NCI-H748 (cell line): ENCODE data around the gene PHEX.

ENCODE experiments used
- DNase-seq: peaks from one replicate; lab custom pipeline; 2025; ENCODE audit not compliant: unreplicated experiment; lab: John Stamatoyannopoulos, UW

Gene PHEX

DNA sequence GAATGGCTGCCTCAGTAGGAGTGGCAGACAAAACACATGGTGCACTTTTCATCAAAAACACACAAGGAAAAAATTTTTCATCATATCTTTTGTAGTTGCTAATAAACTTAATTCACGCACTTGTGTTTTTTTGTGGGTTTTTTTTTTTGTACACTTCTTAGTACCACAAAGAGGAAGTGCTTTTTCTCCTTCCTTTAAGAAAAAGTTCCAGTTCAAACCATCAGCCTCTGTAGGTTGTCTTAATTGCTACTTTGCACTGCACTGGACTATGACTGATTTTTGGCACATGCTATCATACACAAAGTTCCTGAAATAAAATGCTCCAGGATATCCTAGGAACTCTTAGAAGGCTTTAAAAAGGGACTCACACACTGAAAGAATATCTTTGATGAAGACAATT is at the start of gene PHEX:
Gene PHEX (plus strand): TSS at position 242 of the 400 bp plus-strand sequence. CDS start 681 bp downstream, outside the sequence.
- DNase-seq = no peak

DNA sequence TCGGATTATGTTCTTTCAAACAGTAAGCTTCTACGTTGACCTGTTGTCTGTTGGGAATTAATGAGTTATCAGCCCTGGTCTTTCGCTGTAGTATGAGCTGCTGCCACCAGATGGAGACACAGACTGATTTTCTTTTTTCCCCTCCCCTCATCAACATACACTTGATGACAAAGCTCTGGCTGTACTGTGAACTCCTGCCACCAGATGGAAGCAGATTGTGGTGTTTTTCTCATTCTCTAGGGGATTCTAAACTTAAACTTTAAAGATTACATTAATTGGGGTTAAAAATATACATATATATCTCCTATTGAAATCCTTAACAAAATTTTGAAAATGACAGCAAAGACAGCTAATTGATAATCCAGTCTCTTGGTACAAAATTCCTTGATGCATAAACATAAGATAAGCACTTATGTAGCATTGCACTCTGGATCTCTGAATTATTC is 46.8 kb upstream of the PHEX start:
- peak; percentile 55 for DNase-seq

DNA sequence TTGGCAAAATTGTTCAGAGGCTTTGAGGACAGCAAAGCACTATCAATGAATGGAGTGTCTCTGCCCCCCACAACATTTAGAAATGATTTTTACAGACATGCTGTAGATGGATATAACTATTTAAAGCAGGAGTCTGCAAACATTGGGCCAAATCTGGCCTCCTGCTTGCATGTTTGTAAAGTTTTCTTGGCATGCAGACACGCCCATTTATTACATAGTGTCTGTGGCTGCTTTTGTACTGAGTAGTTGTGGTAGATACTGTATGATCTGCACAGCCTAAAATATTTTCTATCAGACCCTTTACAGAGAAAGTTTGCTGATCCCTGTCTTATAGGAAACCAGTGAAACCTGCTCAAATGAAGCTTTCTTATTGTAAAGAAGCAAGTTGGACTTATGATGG is 45.5 kb upstream of the PHEX start:
- no peak for DNase-seq

DNA sequence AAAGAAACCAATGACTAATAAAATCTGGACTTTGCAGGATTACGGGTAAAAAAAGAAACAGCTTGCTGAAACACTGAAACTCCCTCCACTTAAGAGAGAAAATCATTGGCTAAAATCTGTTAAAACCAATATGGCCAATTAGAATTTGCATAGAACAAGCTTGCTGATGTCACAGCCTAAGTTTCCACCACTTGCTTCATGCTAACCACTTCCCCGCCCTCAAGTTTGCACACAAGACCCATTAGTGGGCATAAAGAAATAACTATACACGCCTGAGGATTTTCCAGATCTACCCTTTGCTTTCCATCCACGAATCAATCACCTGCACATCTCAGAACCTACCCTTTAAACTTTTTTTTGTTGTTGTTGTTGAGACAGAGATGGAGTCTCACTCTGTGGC is 42.7 kb upstream of the PHEX start:
- no peak for DNase-seq

DNA sequence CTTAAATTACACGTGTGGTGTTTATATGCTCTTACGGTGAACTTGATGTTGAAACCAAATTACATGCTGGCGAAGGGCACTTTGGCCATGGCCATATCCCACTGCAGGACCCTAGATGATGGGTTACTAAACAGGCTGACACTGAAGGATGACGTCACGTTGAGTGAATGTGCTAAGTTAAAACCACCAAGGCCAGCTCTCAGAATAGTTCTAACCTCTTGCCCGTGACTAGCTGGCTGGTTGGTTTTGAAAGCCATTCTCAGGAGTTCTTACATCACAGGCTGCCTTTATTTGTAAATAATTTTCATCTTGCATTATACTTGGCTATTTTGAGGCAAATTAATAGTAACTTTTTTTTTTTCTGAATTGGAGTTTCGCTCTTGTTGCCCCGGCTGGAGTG is 41.3 kb upstream of the PHEX start:
- DNase-seq = no peak

DNA sequence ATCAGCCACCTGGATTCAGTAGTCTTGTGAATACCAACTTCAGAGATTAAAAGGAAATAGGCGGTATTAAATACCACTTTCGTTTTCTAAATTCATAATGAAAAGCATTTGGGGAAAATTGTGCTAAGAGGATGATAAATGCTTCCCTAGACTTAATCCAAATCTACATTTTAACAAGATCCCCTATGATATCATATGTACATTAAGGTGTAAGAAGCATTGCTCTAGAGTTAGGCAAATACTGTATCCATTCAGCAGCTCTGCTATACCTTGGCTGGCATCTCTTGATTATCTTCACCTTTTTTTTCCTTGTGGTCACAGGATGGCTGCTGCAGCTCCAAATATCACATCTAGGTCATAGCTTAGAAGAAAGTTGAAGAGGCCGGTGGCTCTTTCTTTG is 40.6 kb upstream of the PHEX start:
- DNase-seq = no peak

DNA sequence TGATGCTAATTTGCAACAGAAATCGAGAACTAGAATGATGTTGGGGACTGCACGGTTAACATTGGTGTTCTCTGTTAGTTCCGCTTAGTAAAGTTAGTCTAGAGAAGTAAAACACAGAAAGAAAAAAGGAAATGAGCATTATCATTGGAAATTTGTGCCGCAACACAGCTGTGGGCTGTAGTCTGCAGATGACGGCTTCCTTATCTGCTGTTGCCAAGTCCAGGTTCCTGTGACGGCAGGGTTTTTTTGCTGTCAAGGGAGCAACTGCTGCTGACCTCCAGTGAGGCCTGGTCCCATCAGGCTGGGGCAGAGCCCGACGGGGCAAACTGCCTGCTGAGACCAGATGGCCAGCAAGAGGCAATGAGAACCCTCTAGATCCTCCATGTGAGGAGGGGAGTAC is 38.9 kb upstream of the PHEX start:
- no peak for DNase-seq

DNA sequence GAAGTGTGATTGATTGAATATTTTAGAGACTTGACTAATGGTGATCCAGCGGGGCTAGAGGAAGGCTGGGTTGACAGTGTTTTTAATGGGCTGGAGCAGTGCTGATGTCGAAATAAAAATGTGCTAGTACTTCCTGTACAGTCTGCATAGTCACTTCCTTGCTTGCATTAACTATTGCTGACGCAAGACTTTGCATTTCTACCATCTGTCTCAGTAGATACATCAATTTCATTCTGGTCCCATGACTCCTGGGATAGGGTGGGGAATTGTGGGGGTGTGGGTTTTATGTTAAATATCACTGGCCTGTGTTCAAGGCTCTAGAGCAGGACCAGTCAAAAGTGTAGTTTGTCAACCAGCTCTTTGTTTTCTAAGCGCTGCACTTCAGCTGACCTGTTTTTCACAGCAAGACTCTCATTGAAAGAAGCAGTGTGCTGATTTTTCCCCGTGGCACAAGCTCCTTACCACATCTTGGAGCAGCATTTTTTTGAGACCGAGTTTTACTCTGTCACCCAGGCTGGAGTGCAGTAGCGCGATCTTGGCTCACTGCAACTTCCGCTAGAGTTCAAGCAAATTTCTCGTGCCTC is 35.2 kb upstream of the PHEX start:
- DNase-seq = no peak

DNA sequence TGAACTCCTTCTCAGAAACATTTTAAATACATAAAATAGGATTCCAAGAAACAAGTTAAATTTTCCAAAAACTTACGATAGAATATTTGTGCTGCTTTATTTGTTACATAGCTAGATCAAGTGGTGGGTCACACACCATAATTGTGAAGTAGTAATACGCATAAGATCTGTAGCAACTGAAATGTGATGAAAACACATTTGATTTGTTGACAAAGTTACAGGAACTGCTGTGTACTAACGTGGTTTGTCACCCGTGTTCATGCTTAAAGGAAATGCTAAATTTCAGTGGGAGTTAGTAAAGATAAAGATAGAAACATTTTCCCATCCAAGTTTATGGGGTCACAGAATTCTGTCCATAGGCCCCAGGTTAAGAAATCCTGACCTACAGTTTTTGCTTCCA is 34.1 kb upstream of the PHEX start:
- DNase-seq = no peak

DNA sequence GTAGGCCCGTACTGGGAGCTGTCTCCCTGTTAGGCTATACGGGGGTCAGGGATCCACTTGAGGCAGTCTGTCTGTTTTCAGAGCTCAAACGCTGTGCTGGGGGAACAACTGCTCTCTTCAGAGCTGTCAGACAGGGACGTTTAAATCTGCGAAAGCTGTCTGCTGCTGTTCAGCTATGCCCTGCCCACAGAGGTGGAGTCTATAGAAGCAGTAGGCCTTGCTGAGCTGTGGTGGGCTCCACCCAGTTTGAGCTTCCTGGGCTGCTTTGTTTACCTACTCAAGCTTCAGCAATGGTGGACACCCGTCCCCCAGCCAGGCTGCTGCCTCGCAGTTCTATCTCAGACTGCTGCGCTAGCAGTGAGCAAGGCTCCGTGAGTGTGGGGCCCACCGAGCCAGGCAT is 27.3 kb upstream of the PHEX start:
- no peak for DNase-seq

DNA sequence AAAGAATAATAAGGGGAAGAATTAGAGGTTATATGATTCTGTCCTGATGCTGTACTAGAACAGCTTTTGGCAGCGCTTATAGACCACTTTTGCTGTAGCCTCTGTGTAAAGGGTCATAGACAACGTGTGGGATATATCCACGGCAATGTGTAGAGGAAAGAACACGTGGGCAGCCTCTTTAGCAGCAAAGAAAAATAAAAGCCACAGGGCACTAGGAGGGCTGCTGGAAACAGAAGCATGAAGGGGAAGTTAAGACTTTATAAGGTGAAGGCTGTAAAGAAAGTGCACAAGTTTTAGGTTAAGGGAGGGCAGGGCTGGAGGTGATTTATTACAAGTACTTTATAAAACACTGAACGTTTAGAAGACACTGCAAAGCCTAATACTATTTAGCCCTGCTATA is 20.1 kb upstream of the PHEX start:
- DNase-seq = no peak

DNA sequence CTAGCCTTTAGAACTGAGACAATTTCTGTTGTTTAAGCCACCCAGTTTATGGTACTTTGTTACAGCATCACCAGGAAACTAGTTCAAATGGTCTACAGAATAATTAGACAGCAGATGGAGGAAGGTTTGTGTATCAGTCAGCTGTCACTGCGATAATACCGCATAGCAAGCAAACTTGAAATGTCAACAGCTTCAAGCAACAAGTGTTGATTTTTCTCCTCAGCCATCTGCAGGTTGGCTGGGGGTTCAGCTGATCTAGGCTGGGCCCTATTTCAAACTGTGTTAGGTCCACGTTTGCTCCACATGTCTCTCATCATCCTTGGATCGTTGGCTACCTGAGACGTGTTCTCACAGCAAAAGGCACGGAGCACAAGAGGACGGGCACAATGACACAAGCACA is 19.2 kb upstream of the PHEX start:
- DNase-seq = no peak

DNA sequence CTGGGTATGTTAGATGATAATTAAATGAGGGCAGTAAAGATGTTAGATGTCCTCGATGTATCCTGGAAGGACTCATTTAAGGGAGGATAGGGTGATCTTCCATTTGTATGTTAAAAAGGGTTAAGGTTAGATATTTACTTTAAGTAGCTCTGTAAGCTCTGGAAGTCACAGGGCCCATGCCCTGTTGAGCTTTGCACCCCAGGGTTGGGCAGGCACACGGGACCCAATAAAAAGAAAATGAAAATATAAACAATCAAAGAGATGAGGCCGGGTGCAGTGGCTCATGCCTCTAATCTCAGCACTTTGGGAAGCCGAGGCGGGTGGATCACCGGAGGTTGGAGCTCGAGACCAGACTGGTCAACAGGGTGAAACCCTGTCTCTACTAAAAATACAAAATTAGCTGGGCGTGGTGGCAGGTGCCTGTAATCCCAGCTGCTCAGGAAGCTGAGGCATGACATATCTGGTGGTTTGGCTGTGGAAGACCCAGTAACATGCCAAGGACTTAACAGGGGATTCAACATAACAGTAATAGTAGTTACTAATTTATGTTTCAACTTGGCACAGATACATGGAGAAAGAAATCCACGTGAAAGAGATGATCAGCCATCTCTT is 16.9 kb upstream of the PHEX start:
- no peak for DNase-seq

DNA sequence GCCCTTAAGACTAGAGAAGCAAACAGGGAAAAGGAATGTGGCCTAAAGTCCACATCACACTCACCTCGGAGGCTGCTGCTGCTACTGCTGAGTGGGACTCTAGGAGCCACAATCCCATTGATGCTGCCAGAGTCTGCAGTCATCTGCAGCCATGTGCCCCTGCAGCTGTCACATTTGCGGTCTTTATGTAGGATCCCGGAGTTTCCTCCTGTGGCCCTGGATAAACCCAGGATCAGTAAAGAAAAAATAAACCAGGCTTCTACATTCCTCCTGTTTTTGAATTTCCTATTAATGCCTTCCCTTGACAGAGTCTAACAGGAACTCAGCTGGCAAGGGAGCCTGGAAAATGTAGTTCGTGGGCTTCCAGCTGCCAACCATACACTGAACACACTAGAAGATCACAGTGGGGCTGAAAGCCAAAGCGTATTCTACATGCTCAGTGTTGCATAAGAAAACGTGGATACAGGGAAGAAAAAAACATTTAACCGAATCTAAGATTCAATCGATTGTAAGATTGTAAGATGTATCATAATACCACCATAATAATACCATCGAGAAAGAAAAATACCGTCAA is 10.3 kb upstream of the PHEX start:
- no peak for DNase-seq

DNA sequence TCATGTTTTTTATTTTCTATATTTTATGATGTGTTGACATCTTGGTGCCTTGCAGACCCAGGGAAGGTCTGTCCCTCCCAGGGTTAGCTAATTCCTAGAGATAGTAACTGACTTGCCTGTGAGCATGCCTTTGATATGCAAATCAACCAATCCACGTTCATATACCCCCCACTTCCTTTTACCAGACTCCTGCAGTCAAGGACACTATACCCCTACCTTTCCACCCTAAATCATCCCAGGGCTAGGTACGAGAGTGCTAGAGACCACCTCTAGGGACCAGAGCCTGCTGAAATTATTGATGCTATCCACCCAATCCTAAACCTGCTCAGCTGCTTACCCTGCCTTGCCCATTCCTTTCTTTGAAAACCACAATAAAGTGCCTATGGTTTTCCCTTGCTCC is 7.5 kb upstream of the PHEX start:
- DNase-seq = no peak

DNA sequence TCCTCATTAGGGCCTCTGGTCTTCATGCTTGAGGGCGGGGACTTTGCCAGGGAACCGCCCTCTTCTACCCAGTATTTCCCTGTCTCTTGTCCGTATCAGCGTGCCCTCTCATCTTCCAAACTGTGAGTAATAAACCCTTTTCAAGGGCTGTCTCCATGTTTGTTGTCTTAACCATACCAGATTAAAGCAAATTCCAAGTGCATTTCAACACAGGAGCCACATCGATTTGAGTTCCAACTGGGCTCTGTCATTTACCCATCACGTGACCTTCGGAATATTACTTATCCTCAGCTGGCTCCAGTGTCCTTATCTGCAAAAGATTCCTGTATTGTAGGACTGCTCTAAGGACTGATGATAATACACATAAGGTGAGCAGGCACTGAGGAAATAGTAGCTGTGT is 6.4 kb upstream of the PHEX start:
- DNase-seq = no peak

DNA sequence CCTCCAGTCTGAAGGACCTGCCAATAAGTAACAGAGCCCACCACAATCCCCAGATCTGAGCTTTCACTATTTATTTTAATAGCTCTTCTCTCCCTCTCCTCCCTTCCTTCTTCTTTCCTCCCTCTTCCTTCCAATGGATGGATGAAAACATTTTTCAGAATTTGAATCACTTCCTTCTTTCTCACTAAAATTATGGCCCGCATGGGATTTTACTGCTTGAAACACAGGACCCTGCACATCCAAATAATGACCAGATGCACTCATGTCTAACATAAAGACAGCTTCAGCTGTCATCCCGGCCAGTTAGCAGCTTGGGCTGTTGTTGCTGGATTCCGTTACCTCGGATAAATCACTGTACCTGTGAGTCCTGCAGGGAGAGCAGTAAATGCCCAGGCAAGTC is 5.4 kb upstream of the PHEX start:
- no peak for DNase-seq

DNA sequence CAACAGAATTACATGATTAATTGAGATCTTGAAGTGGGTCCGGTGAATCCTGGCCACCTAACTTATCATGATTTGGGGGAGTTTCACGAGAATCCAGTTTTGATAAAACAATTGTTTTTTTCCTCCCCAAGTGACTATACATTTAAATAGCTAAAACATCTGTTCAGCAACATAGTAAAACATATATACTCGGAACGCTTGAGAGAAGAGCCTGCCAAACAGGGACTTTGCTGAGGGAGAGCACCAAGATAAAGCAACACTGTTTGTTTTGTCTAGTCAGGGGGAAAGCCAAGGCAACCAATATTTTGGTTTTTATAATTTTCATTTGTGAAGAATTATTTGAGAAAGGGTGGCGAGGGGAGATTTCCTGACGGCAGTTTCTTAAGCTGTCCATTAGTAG is 381 bp downstream of the PHEX start:
- DNase-seq = no peak

DNA sequence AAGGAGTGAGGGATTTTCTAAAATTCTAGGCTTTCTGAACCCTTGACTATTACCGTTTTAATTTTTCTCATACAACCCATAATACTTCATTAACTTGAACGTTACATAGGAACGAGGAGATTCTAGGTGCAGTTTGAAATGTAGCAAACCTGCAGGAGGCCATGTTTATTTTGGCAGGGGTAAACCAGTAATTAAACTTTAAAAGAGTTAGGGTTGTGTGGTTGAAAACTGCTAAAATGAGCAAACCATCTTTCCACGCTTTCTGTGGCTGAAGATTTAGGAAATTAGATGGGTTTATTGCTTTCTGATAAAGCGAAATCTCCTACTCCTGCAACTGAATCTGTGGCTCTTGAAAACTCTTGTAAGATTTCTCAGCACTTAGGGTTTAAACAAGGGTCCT is 1.7 kb downstream of the PHEX start:
- peak; percentile 5 for DNase-seq

DNA sequence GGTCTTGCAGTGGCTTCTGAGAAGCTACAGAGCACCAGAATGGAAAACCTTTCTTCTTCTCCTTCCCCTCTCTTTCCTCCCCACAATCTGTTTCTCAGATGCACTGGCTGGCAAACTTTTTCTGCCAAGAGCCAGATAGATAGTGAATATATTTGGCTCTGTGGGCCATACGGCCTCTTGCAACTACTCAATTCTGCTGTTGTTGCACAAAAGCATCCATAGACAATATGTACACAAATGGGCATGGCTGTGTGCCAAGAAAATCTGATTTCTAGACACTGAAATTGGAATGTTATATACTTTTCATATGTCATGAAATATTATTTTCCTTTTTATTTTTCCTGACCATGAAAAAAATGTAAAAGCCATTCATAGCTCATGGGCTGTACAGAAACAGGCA is 3.1 kb downstream of the PHEX start:
- DNase-seq = peak; percentile 1

DNA sequence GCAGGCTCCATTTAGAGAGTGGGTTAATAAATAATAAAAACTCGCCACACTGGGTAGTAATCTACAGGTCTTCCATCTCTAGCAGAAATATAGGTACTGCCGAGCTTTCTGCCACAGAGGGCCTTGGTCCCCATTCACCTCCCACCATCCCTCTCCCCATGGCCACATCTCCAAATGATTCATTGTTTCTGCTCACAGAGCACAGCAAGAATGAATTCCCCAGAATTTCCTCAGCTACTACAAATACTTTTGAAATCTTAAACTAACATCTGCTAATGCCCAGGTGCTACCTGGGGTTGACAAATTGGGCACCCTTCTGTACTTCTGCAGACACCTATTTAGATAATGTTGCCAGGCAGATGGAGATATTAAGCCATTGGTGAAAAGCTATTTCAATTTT is 5.1 kb downstream of the PHEX start:
- DNase-seq = no peak

DNA sequence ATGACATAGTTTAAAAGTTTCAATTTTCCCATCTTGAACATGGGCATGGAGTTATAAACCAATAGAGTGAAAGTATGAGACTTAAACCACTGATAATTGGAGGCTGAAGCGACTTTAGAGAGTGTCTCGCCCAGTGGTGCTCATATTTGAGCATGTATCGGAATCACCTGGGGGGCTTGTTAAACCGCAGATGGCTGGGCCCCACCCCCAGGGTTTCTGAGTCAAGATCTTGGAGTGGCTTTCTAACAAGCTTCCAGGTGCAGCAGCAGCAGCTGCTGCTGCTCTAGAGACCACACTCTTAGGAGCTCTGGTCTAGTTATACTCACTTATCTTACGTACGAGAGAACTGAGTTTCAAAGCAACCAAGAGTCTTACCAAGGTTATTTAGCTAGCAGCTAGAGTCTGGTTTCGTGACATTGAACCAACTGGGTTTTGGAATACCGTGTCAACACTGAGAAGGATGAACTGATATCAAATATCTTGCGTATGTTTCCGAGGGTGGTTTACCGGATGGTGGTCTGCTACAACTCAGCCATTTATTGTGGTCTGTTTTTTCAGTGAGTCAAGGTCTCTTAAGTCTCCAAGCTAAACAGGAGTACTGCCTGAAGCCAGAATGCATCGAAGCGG is 5.9 kb downstream of the PHEX start:
- no peak for DNase-seq

DNA sequence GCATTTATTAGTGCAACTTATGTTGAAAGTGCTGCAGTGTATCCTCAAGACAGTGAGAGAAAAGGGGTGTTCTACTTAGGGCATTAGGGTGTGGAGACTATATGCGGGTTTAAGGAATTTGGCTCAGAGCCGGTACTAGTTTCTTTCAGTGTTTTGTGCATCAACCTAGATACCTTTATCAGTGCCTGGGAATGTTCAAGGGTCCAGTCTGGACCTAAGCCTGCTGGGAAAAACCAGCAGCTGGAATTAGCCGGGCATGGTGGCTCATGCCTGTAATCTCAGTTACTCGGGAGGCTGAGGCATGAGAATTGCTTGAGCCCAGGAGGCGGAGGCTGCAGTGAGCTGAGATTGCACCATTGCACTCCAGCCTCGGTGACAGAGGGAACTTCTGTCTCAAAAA is 7.4 kb downstream of the PHEX start:
- DNase-seq = no peak
